ENCODE measurements around the gene CTNNA2. TPM values are rescaled to one million over a fixed set of nuclear protein-coding genes. Genes with fewer than 3 reads are reported as not detected.
A peak's percentile ranks its signal among the peaks of the same experiment; 100 is the strongest.
"Not testable (repeated sequence)": the region's sequence is repeated elsewhere in the genome, so short reads cannot be mapped to it uniquely, and the experiment has no call there.

The CTNNA2 gene
- total RNA-seq, 1 donor from 2014 or later, result not detected

DNA sequence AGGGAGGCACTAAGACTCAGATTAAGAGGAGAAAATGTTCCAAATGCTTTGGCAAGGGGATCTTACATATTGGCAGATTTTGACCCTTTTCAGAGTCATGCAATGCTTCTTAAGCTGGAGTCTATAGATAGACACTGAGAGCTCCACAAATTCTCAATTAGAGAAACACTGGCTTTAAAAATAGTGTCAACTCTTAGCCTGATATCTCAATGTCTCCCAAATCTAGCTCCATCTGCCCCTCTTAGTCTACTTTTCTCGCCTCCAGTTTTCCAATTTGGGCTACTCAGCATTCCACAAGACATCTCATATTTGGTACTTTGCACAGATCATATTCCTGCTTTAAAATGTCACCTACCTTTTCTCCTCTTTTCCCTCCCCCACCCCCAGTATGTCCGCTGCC is 559.1 kb downstream of the CTNNA2 start:
- DNase-seq (ENCODE audit: low read depth in 2 of 2), result no peak

DNA sequence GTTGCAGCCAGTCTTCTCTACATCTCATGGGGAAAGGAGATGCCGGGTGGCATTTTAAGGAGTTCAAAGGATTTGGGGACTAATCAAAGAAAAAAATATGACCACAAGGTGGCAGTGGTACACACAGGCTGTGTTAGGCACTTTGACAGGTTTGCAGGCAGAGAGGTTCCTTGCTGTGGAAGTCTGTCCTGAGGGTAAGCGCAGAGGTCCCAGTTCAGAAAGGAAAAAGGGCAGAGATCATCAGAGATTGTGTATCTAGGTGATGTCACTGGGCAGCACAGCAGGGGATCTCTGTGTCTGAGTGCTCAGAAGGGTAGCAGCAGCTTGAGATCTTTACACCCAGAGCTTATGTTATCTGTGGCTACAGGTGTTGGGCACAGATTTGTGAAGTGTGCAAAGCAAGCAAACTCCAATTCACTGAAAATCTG is 560.3 kb downstream of the CTNNA2 start:
- peak; percentile 55 to 62 for DNase-seq (ENCODE audit: low read depth in 2 of 2)

- DNase-seq (ENCODE audit: low read depth in 2 of 2), result no peak
Measured at GRCh38 chr2:80074321-80075070, 561.6 kb downstream of the CTNNA2 start.

DNA sequence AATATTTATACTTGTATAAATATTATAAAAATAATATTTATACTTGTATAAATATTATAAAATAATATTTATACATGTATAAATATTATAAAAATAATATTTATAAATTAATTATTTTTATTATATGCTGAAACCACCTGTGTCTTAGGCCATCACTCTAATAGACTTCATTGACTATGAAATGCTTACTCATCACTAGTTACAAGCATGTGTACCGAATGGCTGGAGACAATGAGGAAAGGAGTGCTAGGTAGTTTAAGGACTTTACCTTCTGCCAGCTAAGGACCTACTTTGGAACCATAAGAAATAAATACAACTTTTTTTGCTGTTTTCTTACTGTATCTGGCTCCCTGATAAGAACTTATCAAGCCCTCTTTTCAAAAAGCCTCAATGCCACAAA is 562.9 kb downstream of the CTNNA2 start:
- no peak for DNase-seq (ENCODE audit: low read depth in 2 of 2)

DNA sequence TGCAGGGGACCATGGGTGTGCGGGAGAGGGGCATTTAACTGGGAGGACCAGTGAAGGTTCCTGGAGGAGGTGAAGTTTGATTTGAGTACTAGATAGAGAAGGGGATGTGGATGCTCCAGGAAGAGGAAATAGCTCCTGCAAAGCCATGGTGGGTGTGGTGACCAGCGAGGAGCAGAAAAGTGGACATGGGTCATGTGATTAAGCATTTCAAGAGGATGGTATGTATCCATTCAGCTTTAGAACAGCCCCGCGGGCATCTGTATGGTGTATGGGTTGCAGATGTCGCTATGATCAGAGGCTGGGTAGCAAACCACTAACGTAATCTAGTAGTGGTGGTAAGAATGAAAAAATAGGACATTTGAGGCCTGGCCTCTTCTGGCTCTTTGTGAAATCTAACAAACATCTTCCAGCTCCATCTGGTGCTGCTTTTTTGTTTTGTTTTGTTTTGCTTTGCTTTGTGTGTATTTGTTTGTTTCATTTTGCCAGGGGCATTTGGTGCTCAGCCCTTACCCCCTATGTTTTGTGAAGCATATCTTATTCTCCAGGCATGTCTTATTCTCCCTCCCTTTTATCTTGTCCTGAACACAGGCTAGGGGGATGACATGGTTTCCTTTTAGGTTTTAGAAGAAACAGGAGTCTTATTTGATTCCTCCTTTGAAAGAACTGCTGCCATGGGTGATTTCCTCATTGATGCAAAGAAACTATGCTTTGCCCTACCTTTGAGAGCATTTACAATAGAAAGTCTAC is 565.6 kb downstream of the CTNNA2 start:
- no peak for DNase-seq (ENCODE audit: low read depth in 2 of 2)

DNA sequence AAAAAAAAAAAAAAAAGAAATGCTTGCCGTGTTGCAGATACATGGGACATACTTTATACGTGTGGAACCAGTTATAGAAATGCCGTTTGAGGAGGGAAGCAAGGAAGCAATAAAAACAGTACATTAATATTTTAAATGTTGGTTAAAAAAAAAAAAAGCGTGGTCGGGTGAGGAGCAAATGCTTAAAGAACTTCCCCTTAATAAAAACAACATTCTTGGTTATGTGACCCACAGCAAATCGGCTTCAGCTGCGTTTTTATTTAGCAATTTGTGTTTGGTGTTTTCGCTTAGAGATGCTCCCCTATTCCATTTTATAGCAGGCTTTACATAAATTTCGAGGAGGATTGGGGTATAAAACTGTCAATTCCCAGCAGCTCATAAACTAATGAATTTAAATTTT is 568.1 kb downstream of the CTNNA2 start:
- DNase-seq (ENCODE audit: low read depth in 2 of 2), result no peak

DNA sequence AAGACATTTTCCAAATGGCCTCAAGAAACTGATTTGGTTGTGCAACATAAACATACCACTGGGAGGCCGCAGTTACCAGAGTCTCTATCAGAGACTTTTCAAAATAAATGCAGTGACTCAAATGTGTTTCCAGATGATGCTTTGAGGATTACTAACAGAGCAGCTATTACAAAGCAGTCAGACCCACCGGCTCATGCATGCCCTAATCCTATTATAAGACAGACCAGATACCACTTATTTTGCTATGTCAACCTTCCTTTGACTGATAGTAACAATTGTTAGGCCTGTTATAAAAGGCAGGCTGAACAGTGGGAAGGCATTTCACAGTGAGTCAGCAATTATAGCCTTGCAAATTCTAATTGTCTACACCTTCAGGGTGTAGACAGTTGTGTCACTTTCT is 574.0 kb downstream of the CTNNA2 start:
- DNase-seq (ENCODE audit: low read depth in 2 of 2), result no peak

- DNase-seq (ENCODE audit: low read depth in 2 of 2), result no peak
Measured at GRCh38 chr2:80091237-80091636, 578.4 kb downstream of the CTNNA2 start.

- DNase-seq (ENCODE audit: low read depth in 2 of 2), result no peak
Measured at GRCh38 chr2:80092474-80092873, 579.6 kb downstream of the CTNNA2 start.

DNA sequence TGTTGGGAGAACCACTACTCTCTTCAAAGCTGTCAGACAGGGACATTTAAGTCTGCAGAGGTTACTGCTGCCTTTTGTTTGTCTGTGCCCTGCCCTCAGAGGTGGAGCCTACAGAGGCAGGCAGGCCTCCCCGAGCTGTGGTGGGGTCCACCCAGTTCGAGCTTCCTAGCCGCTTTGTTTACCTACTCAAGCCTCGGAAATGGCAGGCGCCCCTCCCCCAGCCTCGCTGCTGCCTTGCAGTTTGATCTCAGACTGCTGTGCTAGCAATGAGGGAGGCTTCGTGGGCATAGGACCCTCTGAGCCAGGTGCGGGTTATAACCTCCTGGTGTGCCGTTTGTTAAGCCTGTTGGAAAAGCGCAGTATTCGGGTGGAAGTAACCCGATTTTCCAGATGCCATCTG is 585.7 kb downstream of the CTNNA2 start:
- DNase-seq (ENCODE audit: low read depth in 2 of 2), result not testable (repeated sequence)

DNA sequence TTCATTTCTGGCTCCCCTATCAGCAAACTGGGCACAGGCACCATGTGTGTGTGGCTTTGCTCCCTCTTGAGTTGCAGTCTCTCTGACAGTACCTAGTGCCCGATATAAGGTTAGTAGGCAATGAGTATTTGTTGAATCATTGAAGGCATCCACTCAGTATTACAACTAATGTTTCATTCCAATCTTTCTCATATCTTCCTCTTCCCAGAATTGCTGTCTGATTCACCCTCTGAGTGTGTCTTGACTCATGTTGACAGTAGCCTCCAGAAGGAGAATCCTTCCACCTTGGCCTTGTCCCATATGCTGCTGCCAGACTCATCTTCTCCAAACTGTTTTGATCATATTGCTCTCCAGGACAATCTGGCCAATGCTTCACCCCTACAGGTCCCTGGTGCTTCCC is 589.2 kb downstream of the CTNNA2 start:
- no peak for DNase-seq (ENCODE audit: low read depth in 2 of 2)

GRCh38 chr2:80105015-80105640 is 592.3 kb downstream of the CTNNA2 start:
- DNase-seq (ENCODE audit: low read depth in 2 of 2), result no peak

GRCh38 chr2:80111185-80111584 is 598.3 kb downstream of the CTNNA2 start:
- DNase-seq (ENCODE audit: low read depth in 2 of 2), result no peak

DNA sequence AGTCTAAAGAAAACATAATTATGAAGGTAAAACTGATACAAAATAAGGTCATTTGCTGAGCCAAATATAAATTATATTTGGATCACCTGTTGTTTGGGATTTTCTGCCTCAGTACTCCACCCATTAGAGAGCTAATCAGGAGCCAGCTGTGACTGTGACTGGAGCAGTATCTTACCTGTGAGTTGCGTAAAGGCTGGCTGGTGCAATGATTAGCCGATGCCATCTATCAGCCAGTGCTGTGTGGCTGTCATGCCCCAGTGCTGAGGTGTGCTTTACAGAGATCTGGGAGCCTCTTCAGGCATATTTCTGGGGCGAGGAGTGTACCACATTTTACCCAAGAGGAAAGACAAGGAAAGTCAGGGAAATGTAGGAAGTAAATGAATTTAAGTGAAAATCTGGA is 599.9 kb downstream of the CTNNA2 start:
- DNase-seq (ENCODE audit: low read depth in 2 of 2), result no peak

GRCh38 chr2:80113399-80113798 is 600.5 kb downstream of the CTNNA2 start:
- DNase-seq (ENCODE audit: low read depth in 2 of 2), result no peak

DNA sequence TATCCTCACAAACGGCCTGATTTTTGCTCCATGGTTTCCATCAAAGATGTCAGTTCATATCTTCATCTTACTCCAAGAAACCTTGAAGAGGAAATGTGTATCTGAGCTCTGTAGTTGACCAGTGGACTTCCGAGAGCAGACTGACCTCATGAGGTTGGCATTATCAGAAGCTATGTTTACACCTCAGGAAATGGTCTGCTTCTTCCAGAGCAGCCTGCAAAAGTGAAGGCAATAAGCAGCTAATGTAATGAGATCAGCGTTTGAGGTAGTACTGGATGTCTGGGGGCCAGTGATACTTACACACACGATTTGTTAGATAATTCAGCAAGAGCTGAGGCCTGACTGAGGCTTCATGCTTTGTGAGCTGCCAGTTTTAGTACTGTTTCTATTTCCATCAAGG is 602.0 kb downstream of the CTNNA2 start:
- no peak for DNase-seq (ENCODE audit: low read depth in 2 of 2)

GRCh38 chr2:80117401-80117800 is 604.5 kb downstream of the CTNNA2 start:
- DNase-seq (ENCODE audit: low read depth in 2 of 2), result no peak

DNA sequence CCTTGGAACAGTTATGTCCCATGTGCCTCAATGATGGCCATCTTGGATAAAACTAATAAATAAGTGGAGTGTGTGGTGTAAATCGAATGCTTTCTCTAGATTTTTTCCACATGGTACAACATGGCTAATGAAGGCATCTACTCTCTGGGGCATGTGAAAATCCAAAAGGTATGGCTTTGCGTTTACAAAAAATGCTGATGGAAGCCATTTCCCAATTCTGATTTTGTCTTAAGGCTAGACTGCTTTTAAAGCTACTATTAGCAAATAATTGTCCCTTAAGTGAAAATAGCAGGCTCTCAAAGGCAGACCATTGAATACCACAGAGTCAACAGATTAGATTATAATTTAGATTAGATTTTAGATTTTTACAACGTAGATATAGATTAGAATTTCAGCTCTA is 608.0 kb downstream of the CTNNA2 start:
- DNase-seq (ENCODE audit: low read depth in 2 of 2), result no peak

DNA sequence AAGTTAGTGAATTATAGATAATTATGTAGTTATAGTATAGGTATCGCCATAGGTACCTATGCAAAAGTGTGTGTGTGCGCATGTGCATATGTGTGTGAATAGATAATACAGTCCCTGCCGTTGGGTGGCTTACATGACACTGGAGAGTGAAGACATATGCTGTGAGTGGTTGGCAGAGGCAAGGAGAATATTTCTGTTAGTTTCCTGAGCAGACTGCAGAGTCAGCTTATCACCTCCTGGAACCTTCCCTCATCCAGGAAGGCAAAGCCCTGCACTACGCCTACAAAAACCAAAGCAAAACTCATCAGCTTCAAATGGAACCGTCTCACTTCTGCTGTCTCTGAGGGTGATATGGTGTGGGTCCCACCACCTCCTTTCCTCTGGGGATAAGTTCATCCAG is 609.8 kb downstream of the CTNNA2 start:
- no peak for DNase-seq (ENCODE audit: low read depth in 2 of 2)

- DNase-seq (ENCODE audit: low read depth in 2 of 2), result no peak
Measured at GRCh38 chr2:80126596-80127189, 613.8 kb downstream of the CTNNA2 start.

GRCh38 chr2:80128080-80128479 is 615.2 kb downstream of the CTNNA2 start:
- no peak for DNase-seq (ENCODE audit: low read depth in 2 of 2)

DNA sequence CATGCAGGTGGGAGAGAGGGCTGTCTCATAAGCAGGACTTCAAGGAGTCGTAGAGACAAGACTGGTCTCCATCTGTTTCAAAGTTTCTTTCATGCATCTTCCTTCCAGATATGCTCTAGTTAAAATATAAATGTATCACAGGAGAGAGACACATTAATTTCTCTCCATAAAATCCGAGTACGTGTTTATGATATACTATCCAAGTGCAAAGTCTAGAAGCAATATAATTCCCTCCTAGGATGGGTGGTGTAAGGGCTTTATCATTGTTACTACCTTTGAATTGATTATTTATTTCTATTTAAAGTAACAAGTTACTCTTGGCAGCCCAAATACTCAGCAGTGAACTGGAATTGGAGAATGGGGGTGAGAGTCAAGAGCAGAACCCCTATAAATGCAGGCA is 619.4 kb downstream of the CTNNA2 start:
- DNase-seq (ENCODE audit: low read depth in 2 of 2), result no peak

All from lung microvascular endothelial cell (primary cell).